ENCODE measurements around the gene APC. TPM values are rescaled to one million over a fixed set of nuclear protein-coding genes. Genes with fewer than 3 reads are reported as not detected.
"Not testable (repeated sequence)": the region's sequence is repeated elsewhere in the genome, so short reads cannot be mapped to it uniquely, and the experiment has no call there.

Gene APC
- total and polyA plus RNA-seq, 8 donors: 2.0 to 175 (median 30.5) TPM

- Histone ChIP-seq H3K4me3 (no peak overlapping the region), H3K27me3 (no peaks in the 10 kb centered on the region), H3K9me3 (no peaks in the 10 kb centered on the region), H3K4me1 (peaks cover 20 to 67% (median 39%) of the 10 kb centered on the region in 4 donors), H3K27ac (no peak overlapping the region), H3K36me3 (no peaks in the 10 kb centered on the region)
- TF ChIP-seq POLR2A (IDR thresholded peaks at IDR 0.05) (no peak), POLR2AphosphoS5 (IDR thresholded peaks at IDR 0.05) (no peak), CTCF (IDR thresholded peaks at IDR 0.05) (no peak), EP300 (IDR thresholded peaks at IDR 0.05) (no peak)
- intact Hi-C loops (cut with DNase I; ENCODE audit: low total_unique reads): no loop called here
- WGBS, 5 donors: 90 to 98% (median 96%) methylated on average over 4 of the region's 4 CpGs
- DNase-seq: no peak
Measured at GRCh38 chr5:112710896-112711295, 26.8 kb upstream of the APC start.

GRCh38 chr5:112711436-112711835 lies 26.2 kb upstream of the APC start:
- Histone ChIP-seq H3K27ac (no peak overlapping the region), H3K4me3 (no peak overlapping the region), H3K4me1 (peaks cover 20 to 64% (median 37%) of the 10 kb centered on the region in 4 donors), H3K36me3 (no peaks in the 10 kb centered on the region), H3K27me3 (no peaks in the 10 kb centered on the region), H3K9me3 (no peaks in the 10 kb centered on the region)
- intact Hi-C loops (cut with DNase I; ENCODE audit: low total_unique reads): no loop called here
- 88 to 93% (median 90%) methylated on average over 3 of the region's 3 CpGs for WGBS, 5 donors
- TF ChIP-seq POLR2A (IDR thresholded peaks at IDR 0.05): no peak
- TF ChIP-seq EP300 (IDR thresholded peaks at IDR 0.05): no peak
- TF ChIP-seq POLR2AphosphoS5 (IDR thresholded peaks at IDR 0.05): no peak
- TF ChIP-seq CTCF (IDR thresholded peaks at IDR 0.05): no peak
- DNase-seq: no peak

DNA sequence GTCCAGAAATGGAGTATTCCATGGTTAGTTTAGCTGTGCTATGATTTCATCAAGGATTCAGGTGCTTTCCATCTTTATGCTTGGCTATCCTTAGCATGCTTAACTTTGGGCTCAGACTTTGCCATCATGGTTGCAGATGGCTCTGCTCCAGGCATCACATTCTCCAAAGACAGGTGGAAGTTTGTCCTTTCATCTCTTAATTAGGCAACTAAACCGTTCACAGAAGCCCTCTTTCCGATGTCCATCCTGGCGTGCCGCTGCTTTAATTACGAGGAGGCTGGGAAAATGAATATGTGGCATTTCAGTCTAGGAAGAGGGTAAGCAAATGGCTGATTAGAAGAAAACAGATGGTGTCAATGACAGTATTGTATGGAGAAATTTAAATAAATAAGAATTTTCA lies 24.5 kb upstream of the APC start:
- H3K4me3 ChIP-seq: no peak overlapping the region
- no peaks in the 10 kb centered on the region for H3K9me3 ChIP-seq
- no peak overlapping the region for H3K27ac ChIP-seq
- no peaks in the 10 kb centered on the region for H3K27me3 ChIP-seq
- H3K36me3 ChIP-seq: no peaks in the 10 kb centered on the region
- peaks cover 13 to 58% (median 31%) of the 10 kb centered on the region in 4 donors for H3K4me1 ChIP-seq
- WGBS, 5 donors: 95 to 98% (median 96%) methylated on average over 5 of the region's 5 CpGs
- intact Hi-C loops (cut with DNase I; ENCODE audit: low total_unique reads): no loop called here
- TF ChIP-seq POLR2A (IDR thresholded peaks at IDR 0.05) (no peak), EP300 (IDR thresholded peaks at IDR 0.05) (no peak), CTCF (IDR thresholded peaks at IDR 0.05) (no peak), POLR2AphosphoS5 (IDR thresholded peaks at IDR 0.05) (no peak)
- no peak for DNase-seq

DNA sequence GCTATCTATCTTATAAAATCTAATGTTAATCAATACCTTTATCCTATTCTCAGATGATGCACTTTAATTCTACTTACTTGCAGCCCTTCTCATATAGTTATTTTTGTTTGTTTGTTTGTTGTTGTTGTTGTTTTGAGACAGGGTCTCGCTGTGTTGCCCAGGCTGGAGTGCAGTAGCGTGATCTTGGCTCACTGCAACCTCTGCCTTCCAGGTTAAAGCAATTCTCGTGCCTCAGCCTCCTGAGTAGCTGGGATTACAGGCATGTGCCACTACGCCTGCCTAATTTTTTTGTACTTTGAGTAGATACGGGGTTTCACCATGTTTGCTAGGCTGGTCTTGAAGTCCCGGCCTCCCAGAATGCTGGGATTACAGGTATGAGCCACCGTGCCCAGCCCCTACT lies 20.8 kb upstream of the APC start:
- WGBS, 5 donors: 94 to 99% (median 97%) methylated on average over 7 of the region's 7 CpGs

DNA sequence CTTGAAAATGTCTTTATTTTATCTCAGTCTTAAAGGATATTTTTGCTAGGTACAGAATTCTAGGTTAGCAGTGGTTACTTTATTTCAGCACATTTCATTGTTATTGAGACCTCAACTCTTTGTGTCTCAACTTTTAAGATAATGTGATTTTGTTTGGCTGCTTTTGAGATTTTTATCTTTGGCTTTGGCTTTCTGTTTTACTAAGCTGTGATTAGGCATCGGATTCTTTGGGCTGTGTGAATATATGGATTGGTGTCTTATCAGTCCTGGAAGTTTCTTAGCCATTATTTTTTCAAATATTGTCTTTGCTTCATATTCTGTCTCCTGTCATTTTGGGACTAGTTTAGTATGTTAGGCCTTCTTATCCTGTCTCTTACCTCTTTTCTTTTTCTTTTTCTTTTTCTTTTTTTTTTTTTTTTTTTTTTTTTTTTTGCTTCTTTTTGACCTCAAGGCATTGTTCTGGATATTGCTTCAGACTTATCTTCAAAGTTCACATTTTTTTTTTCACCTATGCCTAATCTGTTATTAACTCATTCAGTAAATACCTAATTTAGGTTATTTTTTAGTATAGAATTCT lies 20.1 kb upstream of the APC start:
- TF ChIP-seq EP300 (IDR thresholded peaks at IDR 0.05) (no peak), POLR2A (IDR thresholded peaks at IDR 0.05) (no peak), CTCF (IDR thresholded peaks at IDR 0.05) (no peak), POLR2AphosphoS5 (IDR thresholded peaks at IDR 0.05) (no peak)
- 29 to 62% (median 48%) methylated on average over 1 of the region's 1 CpG for WGBS, 5 donors
- Histone ChIP-seq H3K4me3 (no peak overlapping the region), H3K36me3 (no peaks in the 10 kb centered on the region), H3K27me3 (no peaks in the 10 kb centered on the region), H3K9me3 (no peaks in the 10 kb centered on the region), H3K4me1 (peaks cover 0 to 26% (median 12%) of the 10 kb centered on the region in 4 donors), H3K27ac (no peak overlapping the region)
- DNase-seq: no peak
- intact Hi-C loops (cut with DNase I; ENCODE audit: low total_unique reads): no loop called here

More for the DNA sequence above, 20.8 kb upstream of the APC start:
- DNase-seq; H3K27me3 ChIP-seq; H3K36me3 ChIP-seq; H3K4me3 ChIP-seq; intact Hi-C loops (cut with DNase I; ENCODE audit: low total_unique reads); H3K9me3 ChIP-seq; H3K27ac ChIP-seq: not testable (repeated sequence)
- peaks cover 0 to 29% (median 12%) of the 10 kb centered on the region in 4 donors for H3K4me1 ChIP-seq

Data from stomach (tissue), 9 donors.